Choroid plexus epithelial cell (primary cell): ENCODE measurements around the gene LRIT2.

Experiments
- DNase-seq: peaks from one replicate; pipeline ENCODE4 v3.0.0-alpha.2; 2010; ENCODE audit warnings: low read depth
- H3K4me3 ChIP-seq: 2 replicates; pipeline ENCODE4 v1.5.1; 2011; ENCODE audit warnings: low read depth, mild to moderate bottlenecking, control low read depth, low read length, moderate library complexity
- CTCF ChIP-seq: conservative IDR thresholded peaks from 2 replicates; pipeline ENCODE4 v1.5.1; 2011; ENCODE audit warnings: low read depth, mild to moderate bottlenecking, control low read depth, inconsistent platforms, low read length, moderate library complexity

The LRIT2 gene

GRCh38 chr10:84241185-84241790 is 15.9 kb upstream of the LRIT2 start, which contains the start of gene LRIT1:
TSS of gene LRIT1 (minus strand) at chr10:84241546. CDS start at chr10:84241439, 107 bp downstream.
- DNase-seq: no peak
- no peak for TF ChIP-seq CTCF
- no peak within 1 kb of the TSS for H3K4me3 ChIP-seq

- H3K4me3 ChIP-seq: no peak overlapping the region
- no peak for DNase-seq
- no peak for TF ChIP-seq CTCF
Measured at GRCh38 chr10:84238909-84239308, 13.6 kb upstream of the LRIT2 start.

GRCh38 chr10:84237199-84238051 is 12.1 kb upstream of the LRIT2 start:
- H3K4me3 ChIP-seq: no peak overlapping the region
- no peak for DNase-seq
- peak; percentile 12 for TF ChIP-seq CTCF

GRCh38 chr10:84236807-84237198 is 11.5 kb upstream of the LRIT2 start:
- DNase-seq: no peak
- no peak overlapping the region for H3K4me3 ChIP-seq
- TF ChIP-seq CTCF: no peak

GRCh38 chr10:84235096-84235495 is 9.8 kb upstream of the LRIT2 start:
- TF ChIP-seq CTCF: no peak
- DNase-seq: no peak
- no peak overlapping the region for H3K4me3 ChIP-seq

GRCh38 chr10:84234479-84234878 is 9.1 kb upstream of the LRIT2 start:
- H3K4me3 ChIP-seq: no peak overlapping the region
- DNase-seq: no peak
- TF ChIP-seq CTCF: no peak
